A549 treated with RU486 at 1 μM for 4 hours (cell line): ENCODE measurements around the gene USP28. TPM values are rescaled to one million over a fixed set of nuclear protein-coding genes. Genes with fewer than 3 reads are reported as not detected.

Experiments used
- total RNA-seq: library from RNA; stranded (reverse); fragments of 200-300 nt; extraction: Qiagen RNA extraction; gene quantifications from 5 replicates; pipeline ENCODE4 v1.2.3, GENCODE V29; 2022; ENCODE audit warnings: low read depth

USP28 gene, protein sequence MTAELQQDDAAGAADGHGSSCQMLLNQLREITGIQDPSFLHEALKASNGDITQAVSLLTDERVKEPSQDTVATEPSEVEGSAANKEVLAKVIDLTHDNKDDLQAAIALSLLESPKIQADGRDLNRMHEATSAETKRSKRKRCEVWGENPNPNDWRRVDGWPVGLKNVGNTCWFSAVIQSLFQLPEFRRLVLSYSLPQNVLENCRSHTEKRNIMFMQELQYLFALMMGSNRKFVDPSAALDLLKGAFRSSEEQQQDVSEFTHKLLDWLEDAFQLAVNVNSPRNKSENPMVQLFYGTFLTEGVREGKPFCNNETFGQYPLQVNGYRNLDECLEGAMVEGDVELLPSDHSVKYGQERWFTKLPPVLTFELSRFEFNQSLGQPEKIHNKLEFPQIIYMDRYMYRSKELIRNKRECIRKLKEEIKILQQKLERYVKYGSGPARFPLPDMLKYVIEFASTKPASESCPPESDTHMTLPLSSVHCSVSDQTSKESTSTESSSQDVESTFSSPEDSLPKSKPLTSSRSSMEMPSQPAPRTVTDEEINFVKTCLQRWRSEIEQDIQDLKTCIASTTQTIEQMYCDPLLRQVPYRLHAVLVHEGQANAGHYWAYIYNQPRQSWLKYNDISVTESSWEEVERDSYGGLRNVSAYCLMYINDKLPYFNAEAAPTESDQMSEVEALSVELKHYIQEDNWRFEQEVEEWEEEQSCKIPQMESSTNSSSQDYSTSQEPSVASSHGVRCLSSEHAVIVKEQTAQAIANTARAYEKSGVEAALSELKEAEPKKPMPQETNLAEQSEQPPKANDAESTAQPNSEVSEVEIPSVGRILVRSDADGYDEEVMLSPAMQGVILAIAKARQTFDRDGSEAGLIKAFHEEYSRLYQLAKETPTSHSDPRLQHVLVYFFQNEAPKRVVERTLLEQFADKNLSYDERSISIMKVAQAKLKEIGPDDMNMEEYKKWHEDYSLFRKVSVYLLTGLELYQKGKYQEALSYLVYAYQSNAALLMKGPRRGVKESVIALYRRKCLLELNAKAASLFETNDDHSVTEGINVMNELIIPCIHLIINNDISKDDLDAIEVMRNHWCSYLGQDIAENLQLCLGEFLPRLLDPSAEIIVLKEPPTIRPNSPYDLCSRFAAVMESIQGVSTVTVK
- 12.8 to 18.0 TPM (median 16.3 TPM) in 5 replicates for total RNA-seq

DNA sequence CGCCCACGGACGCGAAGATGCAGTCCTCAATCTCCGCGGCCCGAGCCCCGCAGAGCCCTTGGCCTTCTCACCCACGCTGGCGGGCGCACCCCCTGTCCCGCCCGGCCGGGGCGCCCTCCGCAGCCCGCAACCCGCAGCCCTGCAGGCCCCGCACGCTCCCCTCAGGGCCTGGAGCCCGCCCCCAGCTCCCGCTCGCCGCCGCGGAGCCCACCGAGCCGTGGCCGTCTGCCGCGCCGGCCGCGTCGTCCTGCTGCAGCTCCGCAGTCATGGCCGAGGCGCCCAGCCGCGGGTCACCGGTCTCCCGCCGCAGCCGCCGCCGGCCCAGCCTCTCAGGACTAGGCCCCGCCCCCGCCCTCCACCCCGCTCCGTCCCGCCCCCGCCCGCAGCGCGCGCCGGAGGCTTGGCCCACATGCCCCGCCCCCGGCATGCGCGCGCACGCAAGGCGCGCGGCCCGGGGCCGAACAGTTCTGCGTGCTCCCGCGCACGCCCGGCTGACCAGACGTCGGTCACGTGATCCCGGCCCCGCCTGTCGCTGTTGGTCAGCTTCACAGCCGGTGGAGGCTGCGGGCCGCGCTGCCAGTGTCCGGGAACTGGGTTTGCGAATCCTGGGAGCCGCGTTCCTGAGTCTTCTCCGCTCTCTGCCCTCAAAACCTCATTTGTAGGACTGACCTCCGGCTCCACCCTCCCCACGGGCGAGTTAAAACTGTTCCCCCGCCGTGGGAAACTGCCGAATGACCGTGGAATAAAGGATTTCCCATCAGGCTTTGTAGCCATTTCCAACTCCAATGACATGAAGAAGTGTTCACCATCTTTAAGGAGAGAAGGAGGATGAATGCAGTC, at the start of gene USP28:
USP28 (minus strand) TSS at position 339 of the 840 bp plus-strand sequence; CDS start at position 268, 71 bp downstream.

DNA sequence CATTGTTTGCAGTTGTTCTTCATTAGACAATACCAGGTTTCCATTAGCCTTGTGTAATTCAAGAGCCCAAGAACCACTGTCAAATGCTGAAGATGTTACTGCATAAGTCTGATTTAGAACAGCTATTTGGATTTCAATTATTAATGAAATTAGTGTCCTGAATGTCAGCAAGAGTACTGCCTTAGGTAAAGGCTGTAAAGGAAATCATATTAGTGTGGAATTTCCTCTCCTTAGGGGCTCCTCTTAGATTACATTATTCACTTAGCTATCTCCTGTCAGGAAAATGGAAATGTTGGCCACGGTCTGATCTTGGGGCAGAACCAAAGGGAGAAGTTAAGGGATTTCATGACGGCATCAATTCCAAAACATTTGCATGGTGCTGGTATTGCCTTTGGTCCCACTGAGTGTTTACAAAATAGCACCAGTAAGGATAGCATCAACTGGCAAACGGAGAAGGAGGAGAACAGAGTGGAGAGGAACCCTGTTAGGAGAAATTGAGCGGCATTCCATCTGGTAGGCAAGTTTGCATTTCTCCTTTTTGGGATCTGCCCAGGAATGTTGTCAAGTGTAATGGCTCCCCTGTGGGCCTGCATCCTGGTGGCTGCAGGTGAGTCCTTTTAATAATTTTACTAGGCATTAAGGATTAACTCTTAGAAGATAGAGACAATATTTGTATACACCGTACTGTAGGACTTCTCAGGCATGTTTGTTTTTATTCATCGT, 29.2 kb upstream of the USP28 start, which contains the start of gene HTR3B:
HTR3B (plus strand) TSS at position 418 of the 723 bp plus-strand sequence; CDS start at position 556, 138 bp downstream.

DNA sequence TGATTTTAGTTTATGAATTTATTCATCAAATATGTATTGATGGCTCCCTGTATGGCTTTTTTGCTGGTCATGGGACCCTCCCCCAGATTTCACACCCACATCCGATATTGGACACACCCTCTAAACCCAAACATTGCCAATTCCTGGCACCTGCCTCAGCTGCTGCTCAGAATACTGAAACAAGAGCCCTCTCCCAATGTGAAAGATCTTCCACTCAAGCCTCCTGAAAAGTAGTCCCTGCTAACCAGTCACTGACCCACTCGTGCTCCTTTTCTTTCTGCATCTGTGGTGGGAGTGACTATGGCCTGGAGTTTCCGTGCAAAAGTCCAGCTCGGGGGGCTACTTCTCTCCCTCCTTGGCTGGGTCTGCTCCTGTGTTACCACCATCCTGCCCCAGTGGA, 95.9 kb downstream of the USP28 start, which contains the start of gene CLDN25:
CLDN25 (plus strand) TSS at position 301 of the 400 bp plus-strand sequence; CDS start at position 301, 0 bp downstream.

DNA sequence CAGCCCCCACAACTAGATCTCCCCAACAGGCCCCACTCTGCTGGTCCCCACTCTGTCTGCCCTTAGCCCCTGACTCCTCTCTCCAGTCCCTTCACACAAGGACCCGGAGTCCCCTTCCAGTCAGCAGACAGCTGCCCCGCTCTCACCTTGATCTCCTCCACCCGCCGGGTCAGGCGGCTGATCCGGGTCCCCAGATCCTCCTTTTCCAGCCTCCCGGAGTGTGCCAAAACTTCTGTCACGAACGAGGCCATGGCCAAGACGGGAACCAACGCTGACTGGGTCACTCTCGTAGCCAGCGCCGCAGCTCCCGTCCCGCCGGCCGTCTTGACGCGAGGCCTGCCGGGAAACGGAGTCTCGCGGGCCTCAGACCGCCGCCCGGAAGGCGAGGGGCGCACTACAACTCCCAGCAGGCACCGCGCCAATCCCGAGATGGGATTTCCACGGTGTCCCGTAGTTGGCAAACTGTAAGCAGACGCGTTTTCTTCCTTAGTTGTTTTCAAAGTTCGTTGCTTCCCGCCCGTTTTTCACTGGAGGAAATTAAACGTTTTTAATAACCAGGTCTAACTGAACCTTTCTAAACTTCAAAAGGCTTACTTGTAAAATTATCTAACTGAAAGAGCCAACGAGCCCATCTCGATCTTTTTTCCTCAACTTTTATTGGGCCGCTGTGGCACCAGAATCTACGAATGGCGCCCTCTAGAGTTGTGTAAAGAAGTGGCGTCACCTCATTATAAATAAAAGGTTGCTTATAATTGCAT, 101.8 kb downstream of the USP28 start, which contains the start of gene ZW10:
ZW10 (minus strand) TSS at position 277 of the 758 bp plus-strand sequence; CDS start at position 251, 26 bp downstream.

Other genes starting within 250 kb of the USP28 start
- 0.07 to 0.20 TPM (median 0.12 TPM) in 4 of 5 replicates, not detected in the other for gene TMPRSS5, start 169.3 kb downstream of the USP28 start, total RNA-seq
- 9.3 to 13.5 TPM (median 13.3 TPM) in 5 replicates for gene ZW10, start 101.9 kb downstream of the USP28 start, total RNA-seq
- gene CLDN25, start 95.8 kb downstream of the USP28 start, total RNA-seq = not detected in 5 replicates
- not detected in 5 replicates for gene HTR3B, start 29.2 kb upstream of the USP28 start, total RNA-seq
- gene HTR3A, start 99.5 kb upstream of the USP28 start, total RNA-seq = not detected in 5 replicates
- gene ZBTB16, start 184.1 kb upstream of the USP28 start, total RNA-seq = not detected in 5 replicates